OCI-LY3 (cell line): ENCODE results near the gene FAM177B.

ENCODE experiments used
- H2AFZ ChIP-seq: fragments of 200-600, 300-600 bp; shearing (Covaris generic); 2 replicates; pipeline ENCODE4 v1.6.0; 2014; ENCODE audit warnings: antibody characterized with exemption, low read depth, low read length
- H3K27ac ChIP-seq: fragments of 200-600, 300-600 bp; sonication (generic); 2 replicates; pipeline ENCODE4 v1.5.1; 2014; ENCODE audit warnings: mild to moderate bottlenecking, low read length, moderate library complexity, mixed read lengths
- H3K27me3 ChIP-seq: fragments of 200-600, 300-600 bp; sonication (generic); 2 replicates; pipeline ENCODE4 v1.6.1; 2014; ENCODE audit warnings: low read depth, low read length, mixed read lengths
- H3K36me3 ChIP-seq: fragments of 200-600, 300-600 bp; sonication (generic); replicated peaks from 2 replicates; pipeline ENCODE3; 2014; ENCODE audit warnings: low read depth, low read length, mixed read lengths
- H3K4me1 ChIP-seq: fragments of 300-600, 200-600 bp; sonication (generic); 2 replicates; pipeline ENCODE4 v1.6.1; 2014; ENCODE audit warnings: low read length, mixed read lengths
- H3K4me2 ChIP-seq: fragments of 200-600, 300-600 bp; sonication (generic); 2 replicates; pipeline ENCODE4 v1.6.1; 2014; ENCODE audit warnings: low read length, mixed read lengths
- H3K4me3 ChIP-seq: fragments of 300-600, 200-600 bp; sonication (generic); 2 replicates; pipeline ENCODE4 v1.5.1; 2014; ENCODE audit warnings: antibody characterized with exemption, mild to moderate bottlenecking, low read length, moderate library complexity
- H3K79me2 ChIP-seq: fragments of 300-600, 200-600 bp; shearing (Covaris generic); 2 replicates; pipeline ENCODE4 v1.6.1; 2014; ENCODE audit warnings: mild to moderate bottlenecking, low read length, mixed read lengths
- H3K9ac ChIP-seq: fragments of 300-600, 200-600 bp; shearing (Covaris generic); 2 replicates; pipeline ENCODE4 v1.6.0; 2014; ENCODE audit warnings: mild to moderate bottlenecking, low read length, moderate library complexity
- H3K9me3 ChIP-seq: fragments of 200-600, 300-600 bp; shearing (Covaris generic); 2 replicates; pipeline ENCODE4 v1.6.1; 2014; ENCODE audit warnings: low read length, mixed read lengths; ENCODE audit not compliant: insufficient read depth
- H4K20me1 ChIP-seq: fragments of 200-600, 300-600 bp; sonication (generic); 2 replicates; pipeline ENCODE4 v1.6.1; 2016; ENCODE audit warnings: low read length, mixed read lengths; ENCODE audit not compliant: insufficient read depth
- EZH2phosphoT487 ChIP-seq: fragments of 200-600 bp; shearing (Covaris generic); IDR thresholded peaks from 2 replicates; pipeline ENCODE4 v1.6.1; 2018; ENCODE audit warnings: antibody characterized with exemption, mixed run types, low read depth
- TF ChIP-seq, protein P1 (sequence below): fragments of 200-600, 300-600 bp; sonication (generic); IDR thresholded peaks from 2 replicates; pipeline ENCODE4 v1.5.1; 2014; ENCODE audit warnings: antibody characterized with exemption, low read length, low read depth

FAM177B gene

DNA sequence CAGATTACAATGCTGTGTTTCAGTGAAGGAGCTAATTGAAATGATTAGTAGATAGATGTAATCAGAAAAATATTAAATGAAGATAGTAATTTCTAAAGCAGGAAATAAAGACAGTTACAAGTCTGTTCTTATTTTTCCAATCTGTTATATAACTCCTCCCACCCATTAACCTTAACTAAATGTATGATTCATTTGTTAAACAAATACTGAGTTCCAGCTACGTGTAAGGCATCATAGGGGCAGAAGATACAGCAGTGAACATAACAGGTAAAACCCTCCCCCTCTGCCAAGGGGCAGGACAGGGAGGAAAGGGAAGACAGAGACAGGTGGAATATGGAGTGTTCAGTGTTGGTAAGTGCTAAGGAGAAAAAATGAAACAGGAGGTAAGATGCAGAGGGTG lies at the start of gene FAM177B:
Gene FAM177B, plus strand, starts transcription at position 231 of the 400 bp plus-strand sequence. CDS start 9,344 bp downstream, outside the sequence.
- Histone ChIP-seq H3K36me3 (peaks cover 25% of the 10 kb centered on the region), H3K4me3 (no peak within 1 kb of the TSS), H3K27ac (no peak within 1 kb of the TSS), H3K9ac (no peak within 1 kb of the TSS), H3K9me3 (no peaks in the 10 kb centered on the region), H3K27me3 (peaks cover 10% of the 10 kb centered on the region), H4K20me1 (peaks cover 5% of the 10 kb centered on the region; the same call in 1 of the 2 replicates), H3K4me2 (no peak within 1 kb of the TSS), H3K4me1 (peaks cover 17% of the 10 kb centered on the region), H3K79me2 (no peaks in the 10 kb centered on the region), H2AFZ (no peak within 1 kb of the TSS)
- TF ChIP-seq EZH2phosphoT487: no peak
- TF ChIP-seq, protein P1, sequence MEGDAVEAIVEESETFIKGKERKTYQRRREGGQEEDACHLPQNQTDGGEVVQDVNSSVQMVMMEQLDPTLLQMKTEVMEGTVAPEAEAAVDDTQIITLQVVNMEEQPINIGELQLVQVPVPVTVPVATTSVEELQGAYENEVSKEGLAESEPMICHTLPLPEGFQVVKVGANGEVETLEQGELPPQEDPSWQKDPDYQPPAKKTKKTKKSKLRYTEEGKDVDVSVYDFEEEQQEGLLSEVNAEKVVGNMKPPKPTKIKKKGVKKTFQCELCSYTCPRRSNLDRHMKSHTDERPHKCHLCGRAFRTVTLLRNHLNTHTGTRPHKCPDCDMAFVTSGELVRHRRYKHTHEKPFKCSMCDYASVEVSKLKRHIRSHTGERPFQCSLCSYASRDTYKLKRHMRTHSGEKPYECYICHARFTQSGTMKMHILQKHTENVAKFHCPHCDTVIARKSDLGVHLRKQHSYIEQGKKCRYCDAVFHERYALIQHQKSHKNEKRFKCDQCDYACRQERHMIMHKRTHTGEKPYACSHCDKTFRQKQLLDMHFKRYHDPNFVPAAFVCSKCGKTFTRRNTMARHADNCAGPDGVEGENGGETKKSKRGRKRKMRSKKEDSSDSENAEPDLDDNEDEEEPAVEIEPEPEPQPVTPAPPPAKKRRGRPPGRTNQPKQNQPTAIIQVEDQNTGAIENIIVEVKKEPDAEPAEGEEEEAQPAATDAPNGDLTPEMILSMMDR: no peak

DNA sequence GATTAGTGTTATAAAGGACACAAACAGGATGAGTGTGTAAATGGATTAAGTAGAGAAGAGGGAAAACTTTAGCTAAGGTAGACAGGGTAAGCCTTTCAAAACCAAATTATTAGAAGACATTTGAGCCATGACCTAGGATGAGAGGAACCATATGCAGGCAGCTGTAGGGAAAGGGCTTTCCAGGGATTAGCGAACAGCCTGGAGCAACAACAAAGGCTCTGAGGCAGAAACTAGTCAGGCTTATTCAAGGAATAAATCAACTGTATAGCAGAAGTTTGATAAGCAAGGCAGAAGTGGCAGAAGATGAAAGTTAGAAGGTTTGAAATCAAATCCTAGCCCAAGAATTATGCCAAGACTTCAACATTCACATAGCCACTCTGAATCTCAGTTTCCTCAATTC lies 46.0 kb upstream of the FAM177B start:
- Histone ChIP-seq H3K9me3 (no peaks in the 10 kb centered on the region), H4K20me1 (0 out of 2 replicates have a peak, but pooled peaks cover 4% of the 10 kb centered on the region), H3K36me3 (peaks cover 7% of the 10 kb centered on the region), H3K27ac (no peak overlapping the region), H3K4me1 (no peaks in the 10 kb centered on the region), H2AFZ (no peak overlapping the region), H3K27me3 (no peaks in the 10 kb centered on the region), H3K9ac (no peak overlapping the region), H3K79me2 (no peaks in the 10 kb centered on the region), H3K4me3 (no peak overlapping the region), H3K4me2 (no peak overlapping the region)
- no peak for TF ChIP-seq EZH2phosphoT487
- TF ChIP-seq, protein P1: no peak

DNA sequence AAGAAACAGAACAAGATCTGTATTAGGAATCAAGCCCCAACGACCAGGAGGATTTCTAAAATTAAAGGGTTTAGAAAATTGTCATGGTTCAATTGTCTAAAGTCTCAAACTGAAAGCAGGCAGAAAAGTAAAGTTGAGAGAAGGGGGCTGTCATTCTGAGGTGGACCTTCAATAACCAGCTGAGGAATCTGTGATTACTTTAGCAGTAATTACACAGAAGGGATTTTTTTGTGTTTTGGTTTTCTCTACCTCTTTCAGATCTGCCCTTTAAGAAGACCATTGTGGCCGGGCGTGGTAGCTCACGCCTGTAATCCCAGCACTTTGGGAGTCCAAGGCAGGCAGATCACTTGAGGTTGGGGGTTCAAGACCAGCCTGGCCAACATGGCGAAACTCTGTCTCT lies 42.1 kb upstream of the FAM177B start:
- H3K27ac ChIP-seq: no peak overlapping the region
- no peaks in the 10 kb centered on the region for H3K27me3 ChIP-seq
- 0 out of 2 replicates have a peak, but pooled peaks cover 4% of the 10 kb centered on the region for H4K20me1 ChIP-seq
- no peaks in the 10 kb centered on the region for H3K9me3 ChIP-seq
- no peak overlapping the region for H2AFZ ChIP-seq
- H3K4me1 ChIP-seq: no peaks in the 10 kb centered on the region
- no peak overlapping the region for H3K4me3 ChIP-seq
- no peak for TF ChIP-seq EZH2phosphoT487
- TF ChIP-seq, protein P1: no peak
- no peaks in the 10 kb centered on the region for H3K79me2 ChIP-seq
- H3K36me3 ChIP-seq: peaks cover 5% of the 10 kb centered on the region
- no peak overlapping the region for H3K4me2 ChIP-seq
- no peak overlapping the region for H3K9ac ChIP-seq

DNA sequence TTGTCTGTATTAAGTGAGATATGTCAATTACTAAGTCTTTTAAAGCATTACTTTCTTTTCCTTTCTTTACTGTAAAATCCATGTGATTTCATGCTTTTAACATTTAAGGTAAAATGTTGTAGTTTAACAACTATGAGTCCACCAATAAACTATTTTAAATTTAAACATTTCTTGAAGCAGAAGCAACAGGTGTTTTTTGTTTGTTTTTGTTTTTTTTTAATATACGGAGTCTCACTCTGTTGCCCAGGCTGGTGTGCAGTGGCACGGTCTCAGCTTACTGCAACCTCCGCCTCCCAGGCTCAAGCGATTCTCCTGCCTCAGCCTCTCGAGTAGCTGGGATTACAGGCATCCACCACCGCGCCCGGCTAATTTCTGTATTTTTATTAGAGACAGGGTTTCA lies 40.3 kb upstream of the FAM177B start:
- no peak for TF ChIP-seq EZH2phosphoT487
- TF ChIP-seq, protein P1: no peak
- no peaks in the 10 kb centered on the region for H3K27me3 ChIP-seq
- H3K4me2 ChIP-seq: no peak overlapping the region
- H2AFZ ChIP-seq: no peak overlapping the region
- no peak overlapping the region for H3K9ac ChIP-seq
- H4K20me1 ChIP-seq: 0 out of 2 replicates have a peak, but pooled peaks cover 4% of the 10 kb centered on the region
- H3K9me3 ChIP-seq: no peaks in the 10 kb centered on the region
- no peaks in the 10 kb centered on the region for H3K4me1 ChIP-seq
- no peak overlapping the region for H3K4me3 ChIP-seq
- no peaks in the 10 kb centered on the region for H3K79me2 ChIP-seq
- H3K27ac ChIP-seq: no peak overlapping the region
- H3K36me3 ChIP-seq: peaks cover 12% of the 10 kb centered on the region
